AML-193 (cell line): Measurements from ENCODE around the gene PAM16.
"Not testable (repeated sequence)": the region's sequence is repeated elsewhere in the genome, so short reads cannot be mapped to it uniquely, and the experiment has no call there.

ENCODE experiments used
- DNase-seq, 2 experiments: peaks; one replicate each; lab custom pipeline; 2025; lab: John Stamatoyannopoulos, UW

PAM16 gene

GRCh38 chr16:4353675-4354074 is 2.6 kb upstream of the PAM16 start:
- DNase-seq, result no peak

GRCh38 chr16:4352843-4353242 is 1.7 kb upstream of the PAM16 start:
- no peak for DNase-seq

DNA sequence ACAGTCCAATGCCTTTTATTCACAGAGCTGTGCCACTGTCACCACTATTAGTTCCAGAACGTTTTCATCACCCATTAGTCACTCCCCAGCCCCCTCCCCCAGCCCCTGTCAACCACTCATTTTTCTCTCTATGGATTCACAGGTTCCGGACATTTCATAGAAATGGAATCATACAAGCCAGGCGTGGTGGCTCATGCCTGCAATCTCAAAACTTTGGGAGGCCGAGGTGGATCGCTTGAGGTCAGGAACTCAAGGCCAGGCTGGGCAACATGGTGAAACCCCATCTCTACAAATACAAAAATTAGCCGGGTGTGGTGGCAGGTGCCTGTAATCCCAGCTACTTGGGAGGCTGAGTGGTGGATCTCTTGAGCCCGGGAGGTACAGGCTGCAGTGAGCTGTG is 759 bp upstream of the PAM16 start:
- no peak for DNase-seq

- no peak for DNase-seq
Measured at GRCh38 chr16:4350365-4350786, 745 bp downstream of the PAM16 start.

GRCh38 chr16:4349332-4349731 is 1.8 kb downstream of the PAM16 start:
- DNase-seq, result no peak

- no peak for DNase-seq
Measured at GRCh38 chr16:4347765-4348509, 3.2 kb downstream of the PAM16 start.

GRCh38 chr16:4347010-4347409 is 4.1 kb downstream of the PAM16 start:
- peak; percentile 85 to 86 for DNase-seq

DNA sequence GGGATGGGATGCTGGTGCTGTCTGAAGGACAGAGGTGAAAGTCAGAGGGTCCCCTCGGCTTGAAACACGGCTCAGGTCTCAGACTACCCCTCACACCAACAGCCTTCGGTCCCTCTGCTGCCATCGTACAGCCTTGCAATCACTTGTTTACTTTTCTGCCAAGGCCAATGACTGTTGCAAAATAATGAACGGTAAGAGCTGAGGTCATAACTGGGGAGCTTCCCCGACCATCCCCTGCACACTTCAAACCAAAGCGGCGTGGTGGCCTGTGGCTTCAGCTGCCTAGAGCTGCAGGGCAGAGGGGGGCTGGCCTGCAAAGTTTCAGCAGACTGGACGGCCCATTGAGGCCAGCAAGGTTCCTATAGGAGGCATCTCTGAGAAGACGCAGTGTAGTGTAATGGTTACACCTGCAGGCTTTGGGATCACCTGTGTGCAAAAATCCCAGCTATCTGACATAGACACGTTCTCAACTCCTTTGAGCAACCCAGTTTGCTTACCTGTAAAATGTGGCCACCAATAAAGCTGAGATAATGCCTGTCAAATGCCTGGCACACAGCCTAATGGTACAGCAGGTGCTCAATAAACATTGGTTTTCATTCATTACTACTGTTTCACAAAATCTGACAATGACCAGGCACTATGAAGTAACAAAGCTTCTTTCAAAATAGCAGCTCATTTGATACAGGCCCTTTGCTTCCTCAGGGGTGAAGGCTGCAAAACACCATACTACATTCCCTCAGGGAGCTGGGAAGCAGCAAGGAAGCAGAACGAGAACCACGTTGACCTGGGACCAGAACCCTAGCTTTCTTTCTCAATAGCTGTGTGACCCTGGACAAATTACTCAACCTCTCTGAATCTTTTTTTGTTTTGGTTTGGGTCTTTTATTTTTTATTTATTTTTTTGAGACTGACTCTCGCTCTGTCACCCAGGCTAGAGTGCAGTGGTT is 5.0 kb downstream of the PAM16 start:
- DNase-seq, result peak; percentile 55 to 56

DNA sequence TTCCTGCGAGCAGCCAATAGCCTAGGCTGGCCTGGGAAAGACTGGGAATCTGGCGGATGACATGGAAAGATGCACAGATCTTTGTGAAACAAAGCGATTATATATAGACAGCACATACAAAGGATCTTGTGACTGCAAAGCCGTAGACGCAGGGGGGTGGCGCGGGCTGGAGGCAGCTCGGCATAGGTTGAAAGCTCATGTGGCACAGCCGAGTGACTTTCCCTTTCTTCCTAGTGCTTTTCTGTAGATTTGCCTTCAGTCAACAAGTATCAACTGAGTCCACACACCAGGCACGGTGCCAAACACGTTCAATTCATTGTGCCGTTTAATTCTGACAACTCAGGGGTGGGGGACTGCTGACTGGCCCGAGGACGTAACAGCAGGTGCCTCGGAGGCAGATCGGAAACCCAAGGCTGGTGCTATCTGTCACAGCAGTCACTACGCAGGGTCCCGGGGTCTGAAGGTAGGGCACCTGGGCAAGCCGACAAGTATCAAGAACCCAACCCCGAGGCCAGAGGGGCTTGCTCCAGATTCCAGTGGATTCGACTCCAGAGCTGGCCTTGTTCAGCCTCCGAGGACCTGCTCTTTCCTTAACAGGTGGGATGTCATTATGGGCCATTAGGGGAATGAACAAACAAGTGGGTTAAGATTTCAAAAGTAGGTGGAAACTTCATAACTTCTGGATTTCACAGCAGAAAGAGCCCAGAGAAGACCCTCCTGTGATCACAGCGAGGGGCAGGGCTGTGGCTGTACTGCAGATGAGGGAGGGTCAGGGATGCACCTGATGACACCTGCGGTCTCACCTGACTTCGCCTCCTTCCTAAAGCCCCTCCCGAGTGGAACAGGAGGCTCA is 5.9 kb downstream of the PAM16 start:
- DNase-seq, result no peak

DNA sequence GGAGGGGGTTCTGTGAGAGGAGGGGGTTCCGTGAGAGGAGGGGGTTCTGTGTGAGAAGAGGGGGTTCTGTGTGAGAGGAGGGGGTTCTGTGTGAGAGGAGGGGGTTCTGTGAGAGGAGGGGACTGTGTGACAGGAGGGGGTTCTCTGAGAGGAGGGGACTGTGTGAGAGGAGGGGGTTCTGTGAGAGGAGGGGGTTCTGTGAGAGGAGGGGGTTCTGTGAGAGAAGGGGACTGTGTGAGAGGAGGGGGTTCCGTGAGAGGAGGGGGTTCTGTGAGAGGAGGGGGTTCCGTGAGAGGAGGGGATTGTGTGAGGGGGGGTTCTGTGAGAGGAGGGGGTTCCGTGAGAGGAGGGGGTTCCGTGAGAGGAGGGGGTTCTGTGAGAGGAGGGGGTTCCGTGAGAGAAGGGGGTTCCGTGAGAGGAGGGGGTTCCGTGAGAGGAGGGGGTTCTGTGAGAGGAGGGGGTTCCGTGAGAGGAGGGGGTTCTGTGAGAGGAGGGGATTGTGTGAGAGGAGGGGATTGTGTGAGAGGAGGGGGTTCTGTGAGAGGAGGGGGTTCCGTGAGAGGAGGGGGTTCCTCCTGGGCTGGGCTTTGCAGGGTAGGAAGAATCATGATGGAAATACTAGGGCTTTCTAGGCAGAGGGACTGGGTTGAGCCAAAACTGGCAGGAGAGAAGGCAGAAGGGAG is 6.7 kb downstream of the PAM16 start:
- not testable (repeated sequence) for DNase-seq

DNA sequence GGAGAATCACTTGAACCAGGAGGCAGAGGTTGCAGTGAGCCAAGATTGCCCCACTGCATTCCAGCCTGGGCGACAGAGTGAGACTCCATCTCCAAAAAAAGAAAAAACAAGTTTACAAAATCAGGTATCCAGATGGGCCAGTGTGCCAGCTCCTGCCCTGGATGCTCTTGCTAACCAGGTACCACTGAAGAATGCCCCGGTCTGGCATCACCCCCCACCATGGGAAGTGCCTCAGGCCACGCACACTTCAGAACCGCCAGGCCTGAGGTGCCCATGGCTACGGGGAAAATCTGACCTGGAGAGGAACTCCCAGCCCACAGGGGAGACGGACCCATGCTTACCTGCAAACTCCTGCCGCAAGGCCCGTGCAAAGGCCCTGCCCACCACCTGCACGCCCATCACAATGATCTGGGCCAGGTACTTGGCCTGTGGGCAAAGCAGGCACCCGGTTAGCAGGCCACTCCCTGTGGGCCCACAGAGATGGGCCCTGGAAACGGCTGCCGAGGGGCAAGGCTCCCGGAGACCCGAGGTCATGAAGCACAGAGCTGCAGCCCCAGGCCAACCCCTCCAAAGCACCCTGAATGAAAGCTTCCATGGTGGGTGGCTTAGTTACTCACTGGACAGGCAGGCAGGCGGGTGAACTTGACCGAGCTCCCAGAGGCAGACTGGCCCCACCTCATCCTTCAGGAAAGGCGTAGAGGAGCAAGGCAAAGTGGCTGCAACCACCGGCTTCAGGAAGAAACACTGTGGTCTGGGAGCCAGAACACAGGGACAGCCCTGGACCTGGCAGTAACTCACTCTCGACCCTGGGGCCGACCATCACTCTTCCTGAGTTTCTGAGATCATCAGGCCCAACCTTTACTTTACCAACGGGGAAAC is 8.0 kb downstream of the PAM16 start:
- DNase-seq, result no peak

GRCh38 chr16:4341250-4341649 is 9.9 kb downstream of the PAM16 start:
- DNase-seq, result no peak

GRCh38 chr16:4340443-4340842 is 10.7 kb downstream of the PAM16 start:
- DNase-seq, result no peak

GRCh38 chr16:4339909-4340308 is 11.2 kb downstream of the PAM16 start:
- DNase-seq, result no peak

- DNase-seq, result no peak
Measured at GRCh38 chr16:4339455-4339854, 11.7 kb downstream of the PAM16 start.

GRCh38 chr16:4338712-4339299 is 12.3 kb downstream of the PAM16 start:
- DNase-seq, result no peak

DNA sequence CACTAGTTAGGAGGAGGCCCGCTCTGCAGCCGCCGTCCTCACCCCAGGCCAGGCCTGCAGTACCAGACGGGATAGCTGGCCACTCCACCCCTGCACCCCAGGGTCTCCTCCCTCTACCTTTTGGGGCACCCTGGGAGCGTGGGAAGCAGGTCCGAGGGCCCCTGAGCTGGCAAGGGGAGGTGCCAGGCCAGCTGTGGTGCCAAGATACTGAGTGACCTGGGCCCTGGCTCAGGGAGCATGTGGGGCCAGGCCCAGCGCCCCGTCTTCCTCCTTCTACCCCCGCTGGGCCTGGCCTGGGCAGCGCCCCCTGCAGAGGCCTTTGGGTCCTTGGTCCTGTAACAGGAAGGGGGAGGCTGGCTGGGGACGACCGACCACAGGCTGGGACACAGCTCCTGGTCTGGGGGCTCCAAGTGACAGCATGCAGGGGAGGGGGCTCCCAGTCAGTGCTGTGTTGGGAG is 13.0 kb downstream of the PAM16 start:
- DNase-seq, result no peak

GRCh38 chr16:4337540-4338088 is 13.5 kb downstream of the PAM16 start:
- no peak for DNase-seq

DNA sequence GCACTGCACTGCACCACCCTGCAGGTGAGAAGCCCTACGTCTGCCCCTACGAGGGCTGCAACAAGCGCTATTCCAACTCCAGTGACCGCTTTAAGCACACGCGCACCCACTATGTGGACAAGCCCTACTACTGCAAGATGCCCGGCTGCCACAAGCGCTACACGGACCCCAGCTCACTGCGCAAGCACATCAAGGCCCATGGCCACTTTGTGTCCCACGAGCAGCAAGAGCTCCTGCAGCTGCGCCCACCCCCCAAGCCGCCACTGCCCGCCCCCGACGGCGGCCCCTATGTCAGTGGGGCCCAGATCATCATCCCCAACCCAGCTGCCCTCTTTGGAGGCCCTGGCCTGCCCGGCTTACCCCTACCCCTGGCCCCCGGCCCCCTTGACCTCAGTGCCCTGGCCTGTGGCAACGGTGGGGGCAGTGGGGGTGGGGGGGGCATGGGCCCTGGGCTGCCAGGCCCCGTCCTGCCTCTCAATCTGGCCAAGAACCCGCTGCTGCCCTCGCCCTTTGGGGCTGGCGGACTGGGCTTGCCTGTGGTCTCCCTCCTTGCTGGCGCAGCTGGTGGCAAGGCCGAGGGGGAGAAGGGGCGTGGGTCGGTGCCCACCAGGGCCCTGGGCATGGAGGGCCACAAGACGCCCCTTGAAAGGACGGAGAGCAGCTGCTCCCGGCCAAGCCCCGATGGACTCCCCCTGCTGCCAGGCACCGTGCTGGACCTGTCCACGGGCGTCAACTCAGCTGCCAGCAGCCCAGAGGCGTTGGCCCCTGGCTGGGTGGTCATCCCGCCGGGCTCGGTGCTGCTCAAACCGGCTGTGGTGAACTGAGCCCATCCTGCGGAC is 14.2 kb downstream of the PAM16 start:
- no peak for DNase-seq
